IMR-90 (cell line): ENCODE data around the gene TSPAN3. TPM values are rescaled to one million over a fixed set of nuclear protein-coding genes. Genes with fewer than 3 reads are reported as not detected.

ENCODE experiments used
- ATAC-seq: fragments of 200-7000 bp; cut with Tn5 transposase; 2 replicates; pipeline ENCODE4 v1.9.1; 2020; ENCODE audit warnings: low read depth, mild to moderate bottlenecking, moderate library complexity
- BruUV-seq: library from RNA; stranded (reverse); fragments of 400-500 nt; replicated peaks from 2 replicates; lab custom pipeline; 2021; lab: Mats Ljungman, UMichigan
- CTCF ChIA-PET: fragments of 300-600 bp; formaldehyde crosslinking; extraction: SDS; loops from one replicate; lab custom pipeline; 2021; ENCODE audit warnings: antibody characterized with exemption; lab: Yijun Ruan, JAX
- POLR2A ChIA-PET: fragments of 300-600 bp; sonication (Branson Sonifier 250); formaldehyde crosslinking; loops from one replicate; lab custom pipeline; 2022; ENCODE audit warnings: antibody characterized with exemption; ENCODE audit not compliant: unreplicated experiment; lab: Charles Lee
- DNase-seq: peaks from one replicate; pipeline ENCODE4 v3.0.0; 2013
- H2AFZ ChIP-seq: replicated peaks from 2 replicates; pipeline ENCODE3; 2013; ENCODE audit warnings: low read length, mild to moderate bottlenecking; ENCODE audit not compliant: poor library complexity
- H2AK5ac ChIP-seq: 2 replicates; pipeline ENCODE4 v1.6.1; 2013; ENCODE audit warnings: low read depth, low read length, inconsistent platforms
- H2AK9ac ChIP-seq: replicated peaks from 2 replicates; pipeline ENCODE3; 2013; ENCODE audit warnings: mild to moderate bottlenecking, low read depth, low read length, moderate library complexity; ENCODE audit not compliant: poor library complexity
- H2BK120ac ChIP-seq: 2 replicates; pipeline ENCODE4 v1.6.1; 2013; ENCODE audit warnings: low read depth, low read length, inconsistent platforms
- H2BK15ac ChIP-seq: 3 replicates; pipeline ENCODE4 v1.6.1; 2013; ENCODE audit warnings: low read depth, low read length, inconsistent platforms
- H2BK20ac ChIP-seq: 2 replicates; pipeline ENCODE4 v1.6.1; 2013; ENCODE audit warnings: low read depth, mild to moderate bottlenecking, inconsistent platforms, low read length, moderate library complexity
- H2BK5ac ChIP-seq: 2 replicates; pipeline ENCODE4 v1.6.1; 2013; ENCODE audit warnings: mild to moderate bottlenecking, low read depth, low read length, inconsistent platforms; ENCODE audit not compliant: poor library complexity, severe bottlenecking
- H3K14ac ChIP-seq: replicated peaks from 2 replicates; pipeline ENCODE4 v1.6.1; 2013; ENCODE audit warnings: low read depth, low read length, inconsistent platforms
- H3K18ac ChIP-seq: 2 replicates; pipeline ENCODE4 v1.6.1; 2013; ENCODE audit warnings: low read depth, low read length, control low read depth
- H3K23ac ChIP-seq: 2 replicates; pipeline ENCODE4 v1.6.1; 2013; ENCODE audit warnings: low read depth, low read length, inconsistent platforms
- H3K27ac ChIP-seq: 2 replicates; pipeline ENCODE4 v1.5.1; 2013; ENCODE audit warnings: mild to moderate bottlenecking, control low read depth, low read length; ENCODE audit not compliant: insufficient read depth
- H3K27me3 ChIP-seq: 2 replicates; pipeline ENCODE4 v1.6.1; 2013; ENCODE audit warnings: low read length; ENCODE audit not compliant: control insufficient read depth, insufficient read depth
- H3K36me3 ChIP-seq: 2 replicates; pipeline ENCODE4 v1.6.1; 2013; ENCODE audit warnings: low read length, mixed read lengths; ENCODE audit not compliant: control insufficient read depth, insufficient read depth
- H3K4ac ChIP-seq: 2 replicates; pipeline ENCODE4 v1.6.1; 2013; ENCODE audit warnings: low read depth, low read length, inconsistent platforms
- H3K4me1 ChIP-seq: 2 replicates; pipeline ENCODE4 v1.6.1; 2013; ENCODE audit warnings: low read length, mixed read lengths; ENCODE audit not compliant: control insufficient read depth, insufficient read depth
- H3K4me2 ChIP-seq: 2 replicates; pipeline ENCODE4 v1.6.1; 2013; ENCODE audit warnings: low read depth, mild to moderate bottlenecking, control low read depth, low read length, moderate library complexity
- H3K4me3 ChIP-seq: 2 replicates; pipeline ENCODE4 v1.5.1; 2013; ENCODE audit warnings: low read depth, mild to moderate bottlenecking, control low read depth, low read length, moderate library complexity; ENCODE audit not compliant: insufficient read depth
- H3K56ac ChIP-seq: 2 replicates; pipeline ENCODE4 v1.6.1; 2013; ENCODE audit warnings: low read length, inconsistent platforms; ENCODE audit not compliant: insufficient read depth; ENCODE audit errors: extremely low read depth
- H3K79me1 ChIP-seq, 2 experiments: 2 replicates each; pipeline ENCODE4 v1.6.1; 2013; ENCODE audit warnings: low read length in 2 of 2, inconsistent platforms in 1 of 2, low read depth in 1 of 2
- H3K9ac ChIP-seq: 2 replicates; pipeline ENCODE4 v1.6.1; 2013; ENCODE audit warnings: low read depth, low read length, control low read depth
- H3K9me1 ChIP-seq: 2 replicates; pipeline ENCODE4 v1.6.1; 2013; ENCODE audit warnings: low read length, inconsistent platforms; ENCODE audit not compliant: insufficient read depth
- H3K9me3 ChIP-seq: 2 replicates; pipeline ENCODE4 v1.6.1; 2013; ENCODE audit warnings: low read length; ENCODE audit not compliant: control insufficient read depth, insufficient read depth
- H4K20me1 ChIP-seq: 2 replicates; pipeline ENCODE4 v1.6.1; 2013; ENCODE audit warnings: low read length, inconsistent platforms; ENCODE audit not compliant: insufficient read depth
- H4K5ac ChIP-seq: 2 replicates; pipeline ENCODE4 v1.6.1; 2013; ENCODE audit warnings: mild to moderate bottlenecking, low read depth, low read length, control low read depth
- H4K8ac ChIP-seq, 2 experiments: 2 replicates each; pipeline ENCODE4 v1.6.1; 2013; ENCODE audit warnings: low read depth in 2 of 2, low read length in 2 of 2, control low read depth in 1 of 2, inconsistent platforms in 1 of 2
- H4K91ac ChIP-seq: 2 replicates; pipeline ENCODE4 v1.6.1; 2013; ENCODE audit warnings: low read depth, low read length, inconsistent platforms; ENCODE audit not compliant: insufficient read depth
- BHLHE40 ChIP-seq: fragments of 150-350 bp; IDR thresholded peaks from 2 replicates; pipeline ENCODE4 v1.6.1; 2016; ENCODE audit warnings: mild to moderate bottlenecking, low read depth, low read length
- CTCF ChIP-seq: conservative IDR thresholded peaks from 2 replicates; pipeline ENCODE4 v1.5.1; 2012; ENCODE audit warnings: mild to moderate bottlenecking, low read depth, low read length, improper control_type of control experiment
- FOS ChIP-seq: fragments of 150-350 bp; IDR thresholded peaks from 2 replicates; pipeline ENCODE4 v1.6.1; 2016; ENCODE audit warnings: low read depth, low read length
- MAZ ChIP-seq: IDR thresholded peaks from 2 replicates; pipeline ENCODE4 v1.6.1; 2012; ENCODE audit warnings: low read depth, mild to moderate bottlenecking, low read length, improper control_type of control experiment, moderate library complexity, borderline replicate concordance
- USF2 ChIP-seq: fragments of 150-350 bp; IDR thresholded peaks from 2 replicates; pipeline ENCODE4 v1.6.1; 2017; ENCODE audit warnings: mild to moderate bottlenecking, antibody characterized with exemption, low read length, low read depth
- WGBS, 2 experiments: methylation state at CpG; one replicate each; pipeline versions ENCODE4 v1.1.5 to v1.1.7; 2013; ENCODE audit warnings: missing lambda C conversion rate in 2 of 2; ENCODE audit not compliant: insufficient read length in 1 of 2; ENCODE audit errors: extremely low coverage in 2 of 2; 5-methylcytosine and 5-hydroxymethylcytosine counted together
- dilution Hi-C: fragments of 300-500 bp; cut with HindIII; formaldehyde crosslinking; loops from one replicate; pipeline ENCODE4 v1.14.3; 2018; ENCODE audit warnings: low sequenced_read_pairs; ENCODE audit not compliant: unreplicated experiment
- in situ Hi-C: fragments of 300-500 bp; cut with MboI; formaldehyde crosslinking; loops from 3 replicates; pipeline ENCODE4 v1.14.3; 2019; ENCODE audit warnings: low sequenced_read_pairs, inconsistent platforms, mixed read lengths
- intact Hi-C: fragments of 100-400 bp; cut with micrococcal nuclease; formaldehyde crosslinking; loops from 2 replicates; pipeline ENCODE4 v1.10.0; 2022
- polyA plus RNA-seq, 3 experiments: library from polyadenylated mRNA; depleted of rRNA; stranded (reverse); fragments of >200 nt; gene quantifications; 2 replicates each; pipeline ENCODE4 v1.2.3, GENCODE V29; 2012; ENCODE audit warnings: low replicate concordance in 1 of 3
- total RNA-seq: library from RNA; depleted of rRNA; stranded (reverse); fragments of >200 nt; gene quantifications from 2 replicates; pipeline ENCODE4 v1.2.3, GENCODE V29; 2012

Gene TSPAN3
- total and polyA plus RNA-seq, 2 of the 4 experiments (the other 2 are of a cell fraction), result 270 to 295 TPM

- no peak for DNase-seq
- BruUV-seq, result no TSS peak
- Histone ChIP-seq H4K91ac (no peak overlapping the region), H3K36me3 (no peaks in the 10 kb centered on the region), H3K4me2 (no peak overlapping the region), H3K18ac (no peak overlapping the region), H3K23ac (no peak overlapping the region), H3K27me3 (peaks cover 20% of the 10 kb centered on the region), H2BK120ac (no peak overlapping the region), H2BK5ac (no peak overlapping the region), H3K9me1 (0 out of 2 replicates have a peak, but pooled peaks cover 6% of the 10 kb centered on the region), H2BK15ac (no peak overlapping the region), H3K56ac (no peak overlapping the region), H2AK5ac (no peak overlapping the region), H2AK9ac (no peak overlapping the region), H4K8ac (no peak overlapping the region), H3K9me3 (no peaks in the 10 kb centered on the region), H4K5ac (no peak overlapping the region), H2BK20ac (no peak overlapping the region), H2AFZ (no peak overlapping the region), H3K14ac (no peak overlapping the region), H4K20me1 (no peaks in the 10 kb centered on the region), H3K4me3 (no peak overlapping the region), H3K79me1 (no peaks in the 10 kb centered on the region), H3K9ac (no peak overlapping the region), H3K4ac (no peak overlapping the region), H3K27ac (no peak overlapping the region), H3K4me1 (peaks cover 8% of the 10 kb centered on the region)
- dilution Hi-C loops, result no loop called here
- TF ChIP-seq MAZ (no peak), BHLHE40 (no peak), FOS (no peak), CTCF (no peak), USF2 (no peak)
- WGBS, 2 experiments, result no CpG with 5 or more reads among the region's 8 CpGs
- ChIA-PET POLR2A (no interaction called here), CTCF (no interaction called here)
- ATAC-seq, result no peak
- in situ Hi-C loops, result no loop called here
- intact Hi-C loops, result no loop called here
Observed at GRCh38 chr15:76994001-76994400, 76.9 kb downstream of the TSPAN3 start.
